ENCODE measurements around the gene MRPL38. TPM values are rescaled to one million over a fixed set of nuclear protein-coding genes. Genes with fewer than 3 reads are reported as not detected.

Gene MRPL38
- total and polyA plus RNA-seq, 2 of the 8 experiments (the other 6 are each of a cell fraction or from before 2014, with no cell fraction given), result 78.4 to 125 TPM

- TF ChIP-seq ASH2L (IDR thresholded peaks at IDR 0.05; ENCODE audit: low read length), result peak; percentile 45
- no peak for TF ChIP-seq EP300 (IDR thresholded peaks at IDR 0.05; ENCODE audit: borderline replicate concordance in 1 of 2, low read depth in 2 of 2, low read length in 2 of 2)
- TF ChIP-seq YY1 (IDR thresholded peaks at IDR 0.05; ENCODE audit: low read depth, low read length), result peak; percentile 53; the same call in 1 of the 2 replicates
- peak; percentile 59; the same call in 1 of the 2 replicates for TF ChIP-seq RBBP5 (IDR thresholded peaks at IDR 0.05; ENCODE audit: borderline replicate concordance, low read depth, low read length)
- peak; percentile 54 for TF ChIP-seq CREB1 (IDR thresholded peaks at IDR 0.05)
These were observed 8.1 kb downstream of the MRPL38 start, which contains the start of gene TRIM65 (continued) for GRCh38 chr17:75896415-75897159.
